KMS-11 (cell line): Measurements from ENCODE around the gene RABAC1.

Experiments
- H2AFZ ChIP-seq: fragments of 200-600 bp; sonication (generic); 2 replicates; pipeline ENCODE4 v1.6.1; 2016; ENCODE audit warnings: antibody characterized with exemption, mixed run types, low read depth
- H3K27ac ChIP-seq: fragments of 200-600 bp; sonication (generic); 2 replicates; pipeline ENCODE4 v1.6.1; 2016; ENCODE audit warnings: mild to moderate bottlenecking, mixed run types
- H3K27me3 ChIP-seq: fragments of 200-600 bp; sonication (generic); 2 replicates; pipeline ENCODE4 v1.6.1; 2017; ENCODE audit warnings: mild to moderate bottlenecking, low read depth, mixed run types, moderate library complexity; ENCODE audit not compliant: insufficient read depth
- H3K36me3 ChIP-seq: fragments of 200-600 bp; sonication (generic); 2 replicates; pipeline ENCODE4 v1.6.1; 2017; ENCODE audit warnings: mild to moderate bottlenecking, mixed run types; ENCODE audit not compliant: insufficient read depth
- H3K4me1 ChIP-seq: fragments of 200-600 bp; sonication (generic); 2 replicates; pipeline ENCODE4 v1.6.1; 2016; ENCODE audit warnings: mild to moderate bottlenecking, low read depth, mixed run types; ENCODE audit not compliant: poor library complexity, severe bottlenecking
- H3K4me2 ChIP-seq: fragments of 200-600 bp; sonication (generic); 2 replicates; pipeline ENCODE4 v1.7.0; 2016; ENCODE audit warnings: mild to moderate bottlenecking, mixed run types
- H3K4me3 ChIP-seq: fragments of 200-600 bp; sonication (generic); IDR thresholded peaks from 2 replicates; pipeline ENCODE4 v1.6.1; 2017; ENCODE audit warnings: low read depth, low read length, mixed read lengths; ENCODE audit not compliant: insufficient read depth
- H3K79me2 ChIP-seq: fragments of 200-600 bp; sonication (generic); 2 replicates; pipeline ENCODE4 v1.6.1; 2016; ENCODE audit warnings: low read depth, mixed run types; ENCODE audit not compliant: insufficient read depth
- H3K9ac ChIP-seq: fragments of 200-600 bp; sonication (generic); 2 replicates; pipeline ENCODE4 v1.6.1; 2016; ENCODE audit warnings: mild to moderate bottlenecking, mixed run types
- H4K20me1 ChIP-seq: fragments of 200-600 bp; sonication (generic); 2 replicates; pipeline ENCODE4 v1.6.1; 2016; ENCODE audit warnings: mild to moderate bottlenecking, mixed run types; ENCODE audit not compliant: insufficient read depth
- TF ChIP-seq, protein P1 (sequence below): fragments of 200-600 bp; sonication (generic); conservative IDR thresholded peaks from 2 replicates; pipeline ENCODE4 v1.6.1; 2017; ENCODE audit warnings: low read depth, mild to moderate bottlenecking, antibody characterized with exemption, low read length, moderate library complexity, mixed read lengths

Gene RABAC1, protein sequence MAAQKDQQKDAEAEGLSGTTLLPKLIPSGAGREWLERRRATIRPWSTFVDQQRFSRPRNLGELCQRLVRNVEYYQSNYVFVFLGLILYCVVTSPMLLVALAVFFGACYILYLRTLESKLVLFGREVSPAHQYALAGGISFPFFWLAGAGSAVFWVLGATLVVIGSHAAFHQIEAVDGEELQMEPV

DNA sequence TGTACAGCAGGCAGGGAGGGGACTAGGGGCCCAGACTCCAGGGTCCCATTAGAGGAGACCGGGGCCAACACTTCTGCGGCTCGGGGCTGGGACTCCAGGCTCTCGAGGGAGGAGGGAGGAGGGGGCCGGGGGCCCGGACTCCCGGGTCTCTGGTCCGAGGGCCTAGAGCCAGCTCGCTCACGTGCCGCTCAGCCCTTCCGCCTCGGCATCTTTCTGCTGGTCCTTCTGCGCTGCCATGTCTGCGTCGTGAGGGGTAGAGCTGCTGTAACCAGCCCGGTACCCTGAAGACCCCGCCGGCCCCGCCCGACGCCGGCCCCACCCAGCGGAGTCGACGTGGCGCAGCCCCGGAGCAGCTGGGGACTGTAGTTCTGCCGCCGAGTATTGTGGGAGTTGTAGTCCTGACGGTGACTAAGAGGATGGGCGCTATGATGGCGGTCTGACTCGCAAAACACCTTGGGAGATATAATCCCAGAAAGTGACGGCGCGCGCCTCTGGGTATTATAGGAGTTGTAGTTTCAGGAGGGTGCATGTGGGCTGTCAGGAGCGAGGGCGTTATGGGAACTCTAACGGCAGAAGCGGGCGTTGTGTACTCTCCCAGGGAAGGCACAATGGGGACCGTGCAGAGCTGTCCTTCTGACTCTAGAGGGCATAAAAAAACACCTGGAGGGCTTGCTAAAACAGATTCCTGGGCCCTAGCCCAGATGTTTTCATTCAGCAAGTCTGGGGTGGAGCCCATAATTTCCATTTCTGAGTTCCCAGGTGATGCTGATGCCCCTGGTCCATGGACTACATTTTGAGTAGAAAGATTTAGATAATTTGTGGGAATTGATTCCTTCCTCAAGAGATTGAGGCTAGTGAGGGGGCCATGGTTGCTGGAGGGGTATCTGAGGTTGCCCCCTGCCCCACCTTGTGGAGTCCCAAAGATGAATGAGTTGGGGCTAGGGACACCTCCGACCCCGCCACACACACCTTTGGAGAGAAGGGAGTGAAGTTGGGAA, at the start of gene RABAC1:
Gene RABAC1, minus strand, starts transcription at position 266 of the 998 bp plus-strand sequence. Its CDS starts 29 bp downstream, at position 237.
- TF ChIP-seq, protein P1, sequence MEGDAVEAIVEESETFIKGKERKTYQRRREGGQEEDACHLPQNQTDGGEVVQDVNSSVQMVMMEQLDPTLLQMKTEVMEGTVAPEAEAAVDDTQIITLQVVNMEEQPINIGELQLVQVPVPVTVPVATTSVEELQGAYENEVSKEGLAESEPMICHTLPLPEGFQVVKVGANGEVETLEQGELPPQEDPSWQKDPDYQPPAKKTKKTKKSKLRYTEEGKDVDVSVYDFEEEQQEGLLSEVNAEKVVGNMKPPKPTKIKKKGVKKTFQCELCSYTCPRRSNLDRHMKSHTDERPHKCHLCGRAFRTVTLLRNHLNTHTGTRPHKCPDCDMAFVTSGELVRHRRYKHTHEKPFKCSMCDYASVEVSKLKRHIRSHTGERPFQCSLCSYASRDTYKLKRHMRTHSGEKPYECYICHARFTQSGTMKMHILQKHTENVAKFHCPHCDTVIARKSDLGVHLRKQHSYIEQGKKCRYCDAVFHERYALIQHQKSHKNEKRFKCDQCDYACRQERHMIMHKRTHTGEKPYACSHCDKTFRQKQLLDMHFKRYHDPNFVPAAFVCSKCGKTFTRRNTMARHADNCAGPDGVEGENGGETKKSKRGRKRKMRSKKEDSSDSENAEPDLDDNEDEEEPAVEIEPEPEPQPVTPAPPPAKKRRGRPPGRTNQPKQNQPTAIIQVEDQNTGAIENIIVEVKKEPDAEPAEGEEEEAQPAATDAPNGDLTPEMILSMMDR: peak; percentile 57
- Histone ChIP-seq H2AFZ (peak within 1 kb of the TSS; percentile 84), H4K20me1 (no peaks in the 10 kb centered on the region), H3K9ac (peak within 1 kb of the TSS; percentile 50; the same call in 1 of the 2 replicates), H3K27me3 (peaks cover 2% of the 10 kb centered on the region; the same call in 1 of the 2 replicates), H3K79me2 (no peaks in the 10 kb centered on the region), H3K4me3 (no peak within 1 kb of the TSS), H3K4me1 (peaks cover 15% of the 10 kb centered on the region), H3K36me3 (no peaks in the 10 kb centered on the region), H3K4me2 (peak within 1 kb of the TSS; percentile 77), H3K27ac (peak within 1 kb of the TSS; percentile 26)

DNA sequence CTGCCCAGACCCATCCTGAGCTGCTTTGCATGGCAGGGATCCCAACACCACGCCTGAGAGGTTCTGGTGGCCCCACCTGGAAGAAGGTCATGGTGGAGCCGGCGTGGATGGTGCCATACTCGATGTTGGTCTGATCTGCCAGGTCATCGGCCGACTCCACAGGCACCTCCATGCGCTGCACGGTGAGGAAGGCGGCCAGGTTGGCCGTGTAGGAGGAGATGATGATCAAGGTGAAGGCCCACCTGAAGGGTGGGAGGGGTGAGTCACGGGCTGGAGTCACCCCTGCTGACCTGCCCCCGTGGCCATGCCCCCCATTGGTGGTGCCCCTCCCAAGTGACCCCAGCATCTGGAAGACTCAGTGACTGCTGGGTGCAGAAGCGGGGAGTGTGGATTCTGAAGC, 47.4 kb upstream of the RABAC1 start:
- no peak overlapping the region for H3K27ac ChIP-seq
- peaks cover 12% of the 10 kb centered on the region for H3K4me1 ChIP-seq
- H3K9ac ChIP-seq: no peak overlapping the region
- TF ChIP-seq, protein P1: no peak
- no peaks in the 10 kb centered on the region for H3K36me3 ChIP-seq
- no peak overlapping the region for H3K4me3 ChIP-seq
- no peak overlapping the region for H2AFZ ChIP-seq
- no peaks in the 10 kb centered on the region for H4K20me1 ChIP-seq
- peaks cover 54% of the 10 kb centered on the region for H3K27me3 ChIP-seq
- no peaks in the 10 kb centered on the region for H3K79me2 ChIP-seq
- H3K4me2 ChIP-seq: no peak overlapping the region

DNA sequence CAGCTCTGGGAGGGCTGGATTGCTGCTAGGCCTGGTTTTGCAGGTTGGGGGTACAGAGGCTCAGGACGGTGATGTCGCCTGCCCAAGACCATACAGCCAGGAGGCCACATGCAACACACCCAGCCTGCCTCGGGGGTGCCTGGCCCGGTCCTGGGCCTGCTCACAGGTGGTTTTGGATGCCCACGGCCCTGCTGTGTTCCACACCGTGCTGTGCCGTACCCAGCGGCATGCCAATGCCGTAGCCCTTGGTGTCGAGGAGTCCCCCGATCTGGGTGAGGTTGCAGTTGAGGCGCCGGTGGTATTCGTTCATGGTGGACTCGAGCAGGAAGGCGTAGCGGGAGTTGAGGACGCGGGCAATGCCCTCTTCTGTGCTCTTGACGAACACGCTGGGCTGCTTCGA, 46.4 kb upstream of the RABAC1 start:
- Histone ChIP-seq H3K4me1 (peaks cover 11% of the 10 kb centered on the region), H3K4me3 (no peak overlapping the region), H3K36me3 (no peaks in the 10 kb centered on the region), H3K27ac (no peak overlapping the region), H4K20me1 (no peaks in the 10 kb centered on the region), H3K27me3 (peaks cover 65% of the 10 kb centered on the region), H3K9ac (no peak overlapping the region), H3K4me2 (no peak overlapping the region), H3K79me2 (no peaks in the 10 kb centered on the region), H2AFZ (no peak overlapping the region)
- TF ChIP-seq, protein P1: no peak

DNA sequence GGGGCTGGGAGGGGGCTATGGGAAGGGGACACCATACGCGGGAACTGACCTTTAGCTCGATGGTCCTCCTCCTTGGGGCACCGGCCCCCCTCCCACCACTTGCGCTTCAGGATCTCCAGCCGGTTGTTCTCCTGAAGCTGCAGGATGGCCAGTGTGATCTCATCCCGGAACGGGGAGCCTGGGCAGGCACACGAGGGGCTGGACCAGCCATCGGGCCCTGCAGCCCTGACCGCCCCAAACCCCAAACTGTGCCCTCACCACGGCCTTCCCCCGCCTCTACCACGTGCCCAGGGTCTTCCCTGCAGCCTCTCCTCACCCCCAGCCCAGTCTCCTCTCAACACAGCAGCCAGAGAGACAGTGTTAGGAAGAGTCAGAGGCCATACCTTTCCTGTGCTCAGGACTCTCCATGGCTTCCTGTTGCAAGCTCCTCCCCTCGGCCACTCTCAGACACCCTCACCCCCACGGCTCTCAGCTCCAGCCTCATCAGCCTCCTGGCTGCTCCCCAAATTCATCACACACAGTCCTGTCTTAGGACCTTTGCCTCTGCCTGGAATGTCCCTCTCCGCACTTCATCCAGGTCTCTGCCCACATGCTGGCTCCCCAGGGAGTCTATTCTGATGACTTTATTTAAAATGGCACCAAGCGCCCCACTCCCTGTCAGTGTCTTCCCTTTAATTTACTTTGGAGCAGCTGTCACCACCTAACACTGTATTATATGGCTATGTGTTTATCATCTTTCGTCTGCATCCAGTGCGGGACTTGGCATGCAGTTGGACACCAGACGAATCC, 44.6 kb upstream of the RABAC1 start:
- H3K9ac ChIP-seq: no peak overlapping the region
- TF ChIP-seq, protein P1: no peak
- no peaks in the 10 kb centered on the region for H4K20me1 ChIP-seq
- no peak overlapping the region for H3K27ac ChIP-seq
- peaks cover 79% of the 10 kb centered on the region for H3K27me3 ChIP-seq
- H3K4me3 ChIP-seq: no peak overlapping the region
- no peak overlapping the region for H3K4me2 ChIP-seq
- no peaks in the 10 kb centered on the region for H3K79me2 ChIP-seq
- H3K36me3 ChIP-seq: no peaks in the 10 kb centered on the region
- no peaks in the 10 kb centered on the region for H3K4me1 ChIP-seq
- H2AFZ ChIP-seq: no peak overlapping the region
